Measurements from ENCODE around the gene RAB7B.
A peak's percentile ranks its signal among the peaks of the same experiment; 100 is the strongest.

The RAB7B gene

DNA sequence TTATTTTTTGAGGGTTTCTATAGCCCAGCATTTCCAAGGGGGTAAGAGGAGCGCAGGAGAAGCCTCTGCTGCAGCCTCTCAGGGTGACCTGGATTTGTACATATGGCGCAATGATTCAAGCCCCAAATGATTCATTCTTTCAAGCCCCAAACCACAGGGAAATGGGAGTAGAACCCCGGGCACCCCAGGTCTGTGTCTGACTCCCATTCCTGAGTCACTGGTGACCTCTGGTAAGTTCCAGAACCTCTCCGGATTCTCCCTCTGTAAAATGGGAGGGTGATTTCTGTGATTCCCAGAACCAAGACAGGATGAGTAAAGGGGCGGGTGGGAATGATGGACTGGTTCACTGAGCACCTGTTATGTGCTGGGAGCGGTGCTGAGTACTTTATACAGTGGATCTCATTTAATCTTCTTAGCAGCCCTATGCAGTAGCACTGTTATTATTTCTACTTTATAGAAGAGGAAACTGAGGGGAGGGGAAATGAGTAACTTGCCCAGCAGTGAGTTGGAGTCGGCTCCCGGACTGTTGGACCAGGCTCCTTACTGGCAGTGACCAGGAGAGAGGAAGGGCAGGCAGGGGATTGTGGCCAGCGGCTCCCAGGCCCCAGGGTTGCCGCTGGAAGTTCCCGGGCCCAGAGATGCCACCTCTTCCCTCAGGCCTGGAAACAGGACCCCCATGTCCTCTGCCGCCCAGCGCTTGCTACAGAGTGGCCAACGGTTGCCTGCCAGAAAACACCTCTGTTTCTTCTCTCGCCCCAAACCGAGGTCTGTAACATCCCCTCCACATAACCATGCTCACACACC, 39.6 kb downstream of the RAB7B start:
- Histone ChIP-seq H3K9ac (ENCODE audit: low read length) (no peak overlapping the region), H3K4me1 (ENCODE audit: low read length) (peaks cover 20% of the 10 kb centered on the region), H3K9me3 (ENCODE audit: insufficient read depth, low read length) (no peaks in the 10 kb centered on the region), H3K36me3 (replicated peaks; ENCODE audit: low read depth, low read length) (no peaks in the 10 kb centered on the region), H2AFZ (ENCODE audit: low read depth, low read length) (no peak overlapping the region), H3K27ac (ENCODE audit: low read length) (no peak overlapping the region), H3K27me3 (ENCODE audit: low read depth, low read length) (peaks cover 15% of the 10 kb centered on the region), H3K79me2 (ENCODE audit: low read length) (no peaks in the 10 kb centered on the region), H3K4me2 (ENCODE audit: low read length) (no peak overlapping the region), H4K20me1 (ENCODE audit: insufficient read depth, low read length) (no peaks in the 10 kb centered on the region), H3K4me3 (ENCODE audit: low read length) (no peak overlapping the region)
- TF ChIP-seq, protein P1, sequence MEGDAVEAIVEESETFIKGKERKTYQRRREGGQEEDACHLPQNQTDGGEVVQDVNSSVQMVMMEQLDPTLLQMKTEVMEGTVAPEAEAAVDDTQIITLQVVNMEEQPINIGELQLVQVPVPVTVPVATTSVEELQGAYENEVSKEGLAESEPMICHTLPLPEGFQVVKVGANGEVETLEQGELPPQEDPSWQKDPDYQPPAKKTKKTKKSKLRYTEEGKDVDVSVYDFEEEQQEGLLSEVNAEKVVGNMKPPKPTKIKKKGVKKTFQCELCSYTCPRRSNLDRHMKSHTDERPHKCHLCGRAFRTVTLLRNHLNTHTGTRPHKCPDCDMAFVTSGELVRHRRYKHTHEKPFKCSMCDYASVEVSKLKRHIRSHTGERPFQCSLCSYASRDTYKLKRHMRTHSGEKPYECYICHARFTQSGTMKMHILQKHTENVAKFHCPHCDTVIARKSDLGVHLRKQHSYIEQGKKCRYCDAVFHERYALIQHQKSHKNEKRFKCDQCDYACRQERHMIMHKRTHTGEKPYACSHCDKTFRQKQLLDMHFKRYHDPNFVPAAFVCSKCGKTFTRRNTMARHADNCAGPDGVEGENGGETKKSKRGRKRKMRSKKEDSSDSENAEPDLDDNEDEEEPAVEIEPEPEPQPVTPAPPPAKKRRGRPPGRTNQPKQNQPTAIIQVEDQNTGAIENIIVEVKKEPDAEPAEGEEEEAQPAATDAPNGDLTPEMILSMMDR (IDR thresholded peaks at IDR 0.05; ENCODE audit: low read depth, low read length), result no peak
- TF ChIP-seq EZH2phosphoT487 (IDR thresholded peaks at IDR 0.05; ENCODE audit: low read depth), result no peak

DNA sequence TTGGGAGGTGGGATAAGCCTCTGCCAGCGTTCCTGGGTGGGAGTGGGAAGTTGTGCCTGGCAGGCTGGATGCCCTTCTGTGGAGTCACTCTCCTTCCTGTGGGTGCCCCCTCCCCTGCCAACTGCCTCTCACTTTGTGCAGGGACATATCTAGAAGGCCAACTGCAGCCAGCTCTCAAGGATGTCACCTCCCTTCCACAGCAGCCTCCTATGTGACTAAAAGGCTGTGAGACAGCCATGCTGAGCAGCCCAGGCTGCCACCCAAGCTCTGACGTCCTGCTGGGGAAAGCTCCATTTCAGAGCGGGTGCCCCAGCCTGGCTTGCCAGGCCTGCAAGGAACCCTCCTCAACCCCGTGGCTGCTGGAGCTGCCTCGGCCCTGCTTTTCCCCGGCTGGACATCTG, 40.4 kb downstream of the RAB7B start:
- H3K27me3 ChIP-seq (ENCODE audit: low read depth, low read length), result peaks cover 18% of the 10 kb centered on the region
- no peak overlapping the region for H3K4me2 ChIP-seq (ENCODE audit: low read length)
- H3K9ac ChIP-seq (ENCODE audit: low read length), result no peak overlapping the region
- H3K79me2 ChIP-seq (ENCODE audit: low read length), result no peaks in the 10 kb centered on the region
- H3K4me3 ChIP-seq (ENCODE audit: low read length), result no peak overlapping the region
- H3K4me1 ChIP-seq (ENCODE audit: low read length), result peaks cover 20% of the 10 kb centered on the region
- H3K27ac ChIP-seq (ENCODE audit: low read length), result no peak overlapping the region
- no peak overlapping the region for H2AFZ ChIP-seq (ENCODE audit: low read depth, low read length)
- TF ChIP-seq, protein P1 (IDR thresholded peaks at IDR 0.05; ENCODE audit: low read depth, low read length), result no peak
- TF ChIP-seq EZH2phosphoT487 (IDR thresholded peaks at IDR 0.05; ENCODE audit: low read depth), result no peak
- no peaks in the 10 kb centered on the region for H3K9me3 ChIP-seq (ENCODE audit: insufficient read depth, low read length)
- no peaks in the 10 kb centered on the region for H3K36me3 ChIP-seq (replicated peaks; ENCODE audit: low read depth, low read length)
- no peaks in the 10 kb centered on the region for H4K20me1 ChIP-seq (ENCODE audit: insufficient read depth, low read length)

DNA sequence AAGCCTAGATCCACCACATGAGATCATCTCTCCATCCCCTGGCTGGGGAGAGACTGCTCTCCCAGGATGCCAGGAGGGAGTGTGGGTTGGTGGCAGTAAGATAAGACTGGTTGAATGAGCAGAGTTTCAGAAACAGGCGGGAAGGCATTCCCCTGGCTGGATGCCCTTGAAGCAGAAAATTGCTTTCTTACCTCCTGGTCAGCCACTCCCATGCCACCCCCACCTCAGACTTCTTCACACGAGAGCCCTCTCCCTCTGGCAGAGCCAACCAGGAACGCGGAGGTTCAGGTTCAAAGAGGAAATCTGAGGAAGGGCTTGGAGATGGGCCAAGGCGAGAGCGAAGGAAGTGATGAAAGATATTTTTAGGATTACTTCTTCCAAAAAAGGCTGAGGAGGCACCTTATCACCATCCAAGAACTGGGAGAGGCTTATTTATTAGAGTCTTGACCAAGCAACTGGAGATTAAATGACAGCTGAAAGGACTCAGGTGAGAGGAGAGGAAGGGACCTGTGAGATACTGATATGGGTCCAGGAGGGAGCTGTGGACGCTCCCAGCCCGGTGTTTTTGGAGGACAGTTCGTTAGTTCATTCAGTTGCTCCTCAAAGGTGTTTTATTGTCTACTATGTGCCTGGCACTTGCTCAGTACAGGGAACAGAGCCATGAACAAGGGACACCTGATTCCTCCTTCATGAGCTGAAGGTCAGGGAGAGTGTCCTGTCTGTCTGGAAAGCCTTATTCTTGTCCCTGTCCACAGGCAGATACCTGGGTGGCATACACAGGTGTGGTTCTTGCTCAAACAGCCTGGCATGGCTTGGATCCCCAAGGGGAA, 41.0 kb downstream of the RAB7B start:
- no peaks in the 10 kb centered on the region for H3K9me3 ChIP-seq (ENCODE audit: insufficient read depth, low read length)
- no peaks in the 10 kb centered on the region for H3K36me3 ChIP-seq (replicated peaks; ENCODE audit: low read depth, low read length)
- 0 out of 2 replicates have a peak overlapping the region, but pooled peaks have one; percentile 33 for H3K4me2 ChIP-seq (ENCODE audit: low read length)
- no peaks in the 10 kb centered on the region for H3K79me2 ChIP-seq (ENCODE audit: low read length)
- H3K27me3 ChIP-seq (ENCODE audit: low read depth, low read length), result peaks cover 18% of the 10 kb centered on the region
- no peak overlapping the region for H2AFZ ChIP-seq (ENCODE audit: low read depth, low read length)
- TF ChIP-seq, protein P1 (IDR thresholded peaks at IDR 0.05; ENCODE audit: low read depth, low read length), result no peak
- no peak for TF ChIP-seq EZH2phosphoT487 (IDR thresholded peaks at IDR 0.05; ENCODE audit: low read depth)
- H4K20me1 ChIP-seq (ENCODE audit: insufficient read depth, low read length), result no peaks in the 10 kb centered on the region
- H3K4me1 ChIP-seq (ENCODE audit: low read length), result peaks cover 20% of the 10 kb centered on the region
- no peak overlapping the region for H3K27ac ChIP-seq (ENCODE audit: low read length)
- no peak overlapping the region for H3K9ac ChIP-seq (ENCODE audit: low read length)
- H3K4me3 ChIP-seq (ENCODE audit: low read length), result no peak overlapping the region

DNA sequence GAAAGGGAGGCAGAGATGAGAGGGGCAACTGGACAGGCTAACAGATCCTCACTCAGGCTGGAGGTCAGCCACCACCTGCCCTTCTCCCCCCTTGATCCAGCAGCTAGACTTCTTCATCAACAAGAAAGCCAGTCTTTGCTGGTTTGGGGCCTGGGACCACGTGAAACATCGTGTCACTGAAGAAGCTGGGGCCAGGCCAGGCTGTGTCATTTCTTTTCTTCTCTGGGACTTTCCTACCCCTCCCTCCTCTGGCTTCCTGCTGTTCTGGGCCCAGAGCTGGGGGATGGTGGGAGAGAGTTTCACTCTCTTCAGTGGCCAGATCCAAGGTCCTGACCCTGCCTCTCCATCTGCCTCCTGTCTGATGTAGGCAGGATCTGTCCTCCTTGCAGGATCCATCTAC, 41.8 kb downstream of the RAB7B start:
- TF ChIP-seq, protein P1 (IDR thresholded peaks at IDR 0.05; ENCODE audit: low read depth, low read length), result no peak
- TF ChIP-seq EZH2phosphoT487 (IDR thresholded peaks at IDR 0.05; ENCODE audit: low read depth), result no peak

More for the DNA sequence above, 41.8 kb downstream of the RAB7B start:
- H3K36me3 ChIP-seq (replicated peaks; ENCODE audit: low read depth, low read length), result no peaks in the 10 kb centered on the region
- no peak overlapping the region for H3K4me3 ChIP-seq (ENCODE audit: low read length)
- no peak overlapping the region for H3K27ac ChIP-seq (ENCODE audit: low read length)
- peaks cover 20% of the 10 kb centered on the region for H3K4me1 ChIP-seq (ENCODE audit: low read length)
- H3K9ac ChIP-seq (ENCODE audit: low read length), result no peak overlapping the region; the same call in 1 of the 2 replicates
- H3K4me2 ChIP-seq (ENCODE audit: low read length), result peak overlapping the region; percentile 33
- no peaks in the 10 kb centered on the region for H3K79me2 ChIP-seq (ENCODE audit: low read length)
- no peaks in the 10 kb centered on the region for H3K9me3 ChIP-seq (ENCODE audit: insufficient read depth, low read length)
- H3K27me3 ChIP-seq (ENCODE audit: low read depth, low read length), result peaks cover 24% of the 10 kb centered on the region
- peak overlapping the region; percentile 34 for H2AFZ ChIP-seq (ENCODE audit: low read depth, low read length)
- no peaks in the 10 kb centered on the region for H4K20me1 ChIP-seq (ENCODE audit: insufficient read depth, low read length)

Measured in OCI-LY3 (cell line).